Mesothelial cell of epicardium (in vitro differentiated cells): ENCODE results near the gene TBXAS1. TPM values are rescaled to one million over a fixed set of nuclear protein-coding genes. Genes with fewer than 3 reads are reported as not detected.

Experiments
- DNase-seq, 2 experiments: peaks; one replicate each; pipeline ENCODE4 v3.0.0; 2021; ENCODE audit warnings: low spot score in 2 of 2; ENCODE audit not compliant: unreplicated experiment in 2 of 2
- H3K27ac Mint-ChIP-seq: 2 replicates; pipeline ENCODE4 v1.8.0; 2021; ENCODE audit warnings: mixed read lengths
- H3K27me3 Mint-ChIP-seq: 2 replicates; pipeline ENCODE4 v1.8.0; 2021; ENCODE audit warnings: low read depth, mixed read lengths
- H3K36me3 Mint-ChIP-seq: 2 replicates; pipeline ENCODE4 v1.8.0; 2021; ENCODE audit warnings: mixed read lengths
- H3K4me1 Mint-ChIP-seq: 2 replicates; pipeline ENCODE4 v1.8.0; 2021; ENCODE audit warnings: mixed read lengths
- H3K4me3 Mint-ChIP-seq: 2 replicates; pipeline ENCODE4 v1.8.0; 2021; ENCODE audit warnings: mild to moderate bottlenecking, moderate library complexity, mixed read lengths
- H3K9me3 Mint-ChIP-seq: 2 replicates; pipeline ENCODE4 v1.8.0; 2021; ENCODE audit warnings: mixed read lengths
- CTCF ChIP-seq: fragments of 200-600 bp; sonication (generic); IDR thresholded peaks from one replicate; pipeline ENCODE4 v1.5.0; 2021; ENCODE audit warnings: antibody characterized with exemption; ENCODE audit not compliant: unreplicated experiment
- total RNA-seq: library from RNA; stranded (reverse); gene quantifications from 3 replicates; pipeline ENCODE4 v1.2.1, GENCODE V29; 2021

Gene TBXAS1
- total RNA-seq, 1 donor from 2014 or later: 3.1 TPM

- Mint-ChIP-seq H3K27ac (no peak overlapping the region), H3K4me1 (no peaks in the 10 kb centered on the region), H3K27me3 (no peaks in the 10 kb centered on the region), H3K9me3 (no peaks in the 10 kb centered on the region), H3K36me3 (peaks cover 14% of the 10 kb centered on the region), H3K4me3 (no peak overlapping the region)
- no peak for TF ChIP-seq CTCF
- DNase-seq: no peak
Measured at GRCh38 chr7:140049339-140050024, 220.4 kb downstream of the TBXAS1 start.

GRCh38 chr7:140050100-140050499 lies 221.0 kb downstream of the TBXAS1 start:
- Mint-ChIP-seq H3K36me3 (peaks cover 12% of the 10 kb centered on the region), H3K27ac (no peak overlapping the region), H3K4me1 (no peaks in the 10 kb centered on the region), H3K4me3 (no peak overlapping the region), H3K27me3 (no peaks in the 10 kb centered on the region), H3K9me3 (no peaks in the 10 kb centered on the region)
- no peak for DNase-seq
- no peak for TF ChIP-seq CTCF

- no peak for TF ChIP-seq CTCF
- Mint-ChIP-seq H3K4me3 (no peak overlapping the region), H3K9me3 (no peaks in the 10 kb centered on the region), H3K4me1 (no peaks in the 10 kb centered on the region), H3K36me3 (peaks cover 12% of the 10 kb centered on the region), H3K27ac (no peak overlapping the region), H3K27me3 (no peaks in the 10 kb centered on the region)
- DNase-seq: no peak
Measured at GRCh38 chr7:140051820-140052219, 222.8 kb downstream of the TBXAS1 start.

- no peak for TF ChIP-seq CTCF
- Mint-ChIP-seq H3K4me1 (no peaks in the 10 kb centered on the region), H3K27me3 (no peaks in the 10 kb centered on the region), H3K9me3 (no peaks in the 10 kb centered on the region), H3K4me3 (no peak overlapping the region), H3K27ac (no peak overlapping the region), H3K36me3 (peaks cover 12% of the 10 kb centered on the region)
- DNase-seq: no peak
Measured at GRCh38 chr7:140053812-140054539, 224.9 kb downstream of the TBXAS1 start.

- DNase-seq: no peak
- TF ChIP-seq CTCF: no peak
Measured at GRCh38 chr7:140054751-140055150, 225.7 kb downstream of the TBXAS1 start.

More at GRCh38 chr7:140054751-140055150, 225.7 kb downstream of the TBXAS1 start:
- peaks cover 12% of the 10 kb centered on the region for H3K36me3 Mint-ChIP-seq
- no peak overlapping the region for H3K4me3 Mint-ChIP-seq
- no peak overlapping the region for H3K27ac Mint-ChIP-seq
- no peaks in the 10 kb centered on the region for H3K27me3 Mint-ChIP-seq
- peaks cover 8% of the 10 kb centered on the region for H3K4me1 Mint-ChIP-seq
- H3K9me3 Mint-ChIP-seq: no peaks in the 10 kb centered on the region
